Activated naive CD8-positive, alpha-beta T cell treated with anti-CD3 and anti-CD28 coated beads, Interleukin-2, amount 50 U/mL, for 24 hours (primary cell): Measurements from ENCODE around the gene NATD1.

Experiments
- ATAC-seq: fragments of 150-1000 bp; cut with Tn5 transposase; one replicate; pipeline ENCODE4 v1.10.0; 2021
- DNase-seq: peaks from one replicate; pipeline ENCODE4 v3.0.0; 2021
- H3K27ac Mint-ChIP-seq: one replicate; pipeline ENCODE4 v1.8.0; 2021; ENCODE audit warnings: mild to moderate bottlenecking, mixed read lengths
- H3K27me3 Mint-ChIP-seq: one replicate; pipeline ENCODE4 v1.8.0; 2021; ENCODE audit warnings: mixed read lengths
- H3K36me3 Mint-ChIP-seq: one replicate; pipeline ENCODE4 v1.8.0; 2021; ENCODE audit warnings: low read depth, mixed read lengths
- H3K4me1 Mint-ChIP-seq: one replicate; pipeline ENCODE4 v1.8.0; 2021; ENCODE audit warnings: mixed read lengths
- H3K4me3 Mint-ChIP-seq: one replicate; pipeline ENCODE4 v1.8.0; 2021; ENCODE audit warnings: mild to moderate bottlenecking, moderate library complexity, mixed read lengths
- H3K9me3 Mint-ChIP-seq: one replicate; pipeline ENCODE4 v1.8.0; 2021; ENCODE audit warnings: mixed read lengths

NATD1 gene

DNA sequence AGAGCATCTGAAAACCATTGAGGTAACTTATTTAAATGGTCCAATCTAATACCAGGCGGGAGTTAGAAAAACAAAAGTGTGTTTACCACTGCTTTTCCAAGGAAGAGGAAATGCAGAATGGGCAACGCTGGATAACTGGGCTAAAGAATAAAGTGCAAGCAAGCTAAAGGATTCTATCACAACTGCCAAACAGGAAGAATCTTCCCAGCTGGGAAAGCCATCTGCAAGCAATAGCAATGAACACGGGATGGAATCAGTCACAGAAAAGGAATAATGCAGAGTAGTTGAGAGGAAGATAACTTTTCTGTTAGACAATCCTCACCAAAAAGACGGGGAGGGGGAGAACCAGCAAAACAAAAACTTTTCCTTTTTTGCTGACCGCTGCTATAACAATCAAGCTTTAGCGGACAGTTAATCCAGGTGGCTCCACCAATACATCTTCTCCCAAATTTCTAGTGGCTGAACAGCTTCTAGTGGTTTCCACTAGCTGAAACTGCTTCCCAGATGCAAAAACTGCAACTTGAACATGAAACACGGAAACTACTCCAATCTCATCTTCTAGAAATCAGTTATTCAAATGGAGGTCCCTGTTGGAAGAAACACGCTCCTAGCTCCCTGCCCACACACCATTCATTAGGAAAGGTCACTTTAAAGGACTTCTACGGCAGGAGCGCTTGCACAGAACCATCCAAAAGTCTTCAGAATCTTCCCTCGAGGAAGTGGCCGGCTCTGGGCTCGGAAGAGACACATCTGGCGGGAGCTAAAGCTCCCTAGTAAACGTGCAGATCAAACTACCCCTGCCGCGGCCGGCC, 40.2 kb downstream of the NATD1 start:
- Mint-ChIP-seq H3K9me3 (no peaks in the 10 kb centered on the region), H3K36me3 (peaks cover 23% of the 10 kb centered on the region), H3K27ac (peak overlapping the region; percentile 87), H3K4me1 (peaks cover 60% of the 10 kb centered on the region), H3K4me3 (peak overlapping the region; percentile 93), H3K27me3 (no peaks in the 10 kb centered on the region)
- DNase-seq (no peak), ATAC-seq (no peak)

DNA sequence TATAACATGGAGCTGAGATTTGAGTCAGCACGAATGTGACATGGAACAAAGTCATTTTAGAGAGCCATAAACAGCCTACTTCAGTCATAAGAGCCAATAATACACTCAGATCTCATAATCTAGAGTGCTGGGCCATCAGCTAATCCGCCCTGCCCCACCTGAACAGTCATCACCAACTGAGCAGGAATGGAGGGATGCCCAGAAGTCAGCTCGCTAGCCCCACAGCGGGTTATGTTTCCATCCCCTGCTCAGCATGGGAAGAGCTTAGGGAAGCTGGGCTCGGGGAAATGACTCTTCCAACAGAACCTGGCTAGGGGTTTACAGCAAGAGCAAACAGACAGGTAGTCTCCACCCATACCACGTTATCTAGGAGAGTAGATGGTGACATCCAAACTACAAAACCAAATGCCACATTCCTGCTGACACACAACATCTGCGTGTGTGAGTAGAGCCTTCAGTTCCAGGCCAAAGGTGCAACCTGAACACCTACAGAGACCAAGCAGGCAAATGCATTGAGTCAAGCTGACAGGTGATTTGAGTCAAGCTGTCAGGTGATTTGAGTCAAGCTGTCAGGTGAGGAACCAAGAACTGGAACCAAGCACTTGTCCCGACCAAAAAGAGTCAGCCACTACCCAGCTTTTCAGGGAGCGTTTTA, 41.3 kb downstream of the NATD1 start:
- Mint-ChIP-seq H3K4me1 (peaks cover 49% of the 10 kb centered on the region), H3K27me3 (no peaks in the 10 kb centered on the region), H3K4me3 (peak overlapping the region; percentile 93), H3K27ac (no peak overlapping the region), H3K9me3 (no peaks in the 10 kb centered on the region), H3K36me3 (peaks cover 19% of the 10 kb centered on the region)
- ATAC-seq, result no peak
- DNase-seq, result no peak

- H3K4me1 Mint-ChIP-seq, result peaks cover 38% of the 10 kb centered on the region
- ATAC-seq (no peak), DNase-seq (no peak)
- H3K27me3 Mint-ChIP-seq, result no peaks in the 10 kb centered on the region
- H3K4me3 Mint-ChIP-seq, result no peak overlapping the region
- H3K36me3 Mint-ChIP-seq, result peaks cover 19% of the 10 kb centered on the region
- no peak overlapping the region for H3K27ac Mint-ChIP-seq
- no peaks in the 10 kb centered on the region for H3K9me3 Mint-ChIP-seq
Observed at GRCh38 chr17:21210411-21211076, 42.7 kb downstream of the NATD1 start.

DNA sequence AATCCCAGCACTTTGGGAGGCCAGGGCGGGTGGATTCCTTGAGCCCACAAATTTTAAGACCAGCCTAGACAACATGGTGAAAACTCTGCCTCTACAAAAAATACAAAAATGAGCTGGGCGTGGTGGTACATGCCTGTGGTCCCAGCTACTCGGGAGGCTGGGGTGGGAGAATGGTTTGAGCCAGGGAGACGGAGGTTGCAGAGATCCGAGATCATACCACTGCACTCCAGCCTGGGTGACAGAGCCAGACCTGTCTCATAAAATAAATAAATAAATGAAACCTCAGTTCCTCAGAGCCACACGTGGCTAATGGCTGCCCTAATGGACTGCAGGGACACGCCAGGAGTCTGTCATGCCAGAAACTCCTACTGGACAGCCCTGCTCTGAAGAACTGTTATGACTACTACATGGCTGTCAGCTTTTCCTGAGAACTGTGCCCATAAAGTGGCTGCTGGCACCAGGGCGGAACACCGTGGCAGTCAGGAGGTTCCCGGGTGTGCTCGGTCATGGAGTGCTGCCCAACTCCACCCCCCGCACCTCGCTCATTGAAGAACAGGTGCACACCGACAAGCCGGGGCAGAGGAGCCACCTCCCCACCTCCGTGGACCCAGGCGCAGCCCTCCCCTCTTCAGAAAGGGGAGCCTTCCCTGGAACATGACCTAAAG, 43.6 kb downstream of the NATD1 start:
- Mint-ChIP-seq H3K4me1 (peaks cover 33% of the 10 kb centered on the region), H3K9me3 (no peaks in the 10 kb centered on the region)

GRCh38 chr17:21208352-21208751, 44.9 kb downstream of the NATD1 start:
- H3K27ac Mint-ChIP-seq, result no peak overlapping the region
- H3K4me3 Mint-ChIP-seq, result no peak overlapping the region
- H3K4me1 Mint-ChIP-seq, result peaks cover 35% of the 10 kb centered on the region
- H3K27me3 Mint-ChIP-seq, result no peaks in the 10 kb centered on the region
- DNase-seq (no peak), ATAC-seq (no peak)
- no peaks in the 10 kb centered on the region for H3K9me3 Mint-ChIP-seq
- peaks cover 19% of the 10 kb centered on the region for H3K36me3 Mint-ChIP-seq

More for the DNA sequence above, 43.6 kb downstream of the NATD1 start:
- DNase-seq, result no peak
- ATAC-seq, result no peak
- Mint-ChIP-seq H3K27ac (no peak overlapping the region), H3K27me3 (no peaks in the 10 kb centered on the region), H3K4me3 (no peak overlapping the region), H3K36me3 (peaks cover 19% of the 10 kb centered on the region)

GRCh38 chr17:21204935-21205334, 48.3 kb downstream of the NATD1 start:
- H3K27ac Mint-ChIP-seq, result peak overlapping the region; percentile 64
- H3K36me3 Mint-ChIP-seq, result peaks cover 9% of the 10 kb centered on the region
- ATAC-seq (peak; percentile 17), DNase-seq (no peak)
- no peaks in the 10 kb centered on the region for H3K9me3 Mint-ChIP-seq
- no peak overlapping the region for H3K4me3 Mint-ChIP-seq
- H3K27me3 Mint-ChIP-seq, result no peaks in the 10 kb centered on the region
- peaks cover 15% of the 10 kb centered on the region for H3K4me1 Mint-ChIP-seq

DNA sequence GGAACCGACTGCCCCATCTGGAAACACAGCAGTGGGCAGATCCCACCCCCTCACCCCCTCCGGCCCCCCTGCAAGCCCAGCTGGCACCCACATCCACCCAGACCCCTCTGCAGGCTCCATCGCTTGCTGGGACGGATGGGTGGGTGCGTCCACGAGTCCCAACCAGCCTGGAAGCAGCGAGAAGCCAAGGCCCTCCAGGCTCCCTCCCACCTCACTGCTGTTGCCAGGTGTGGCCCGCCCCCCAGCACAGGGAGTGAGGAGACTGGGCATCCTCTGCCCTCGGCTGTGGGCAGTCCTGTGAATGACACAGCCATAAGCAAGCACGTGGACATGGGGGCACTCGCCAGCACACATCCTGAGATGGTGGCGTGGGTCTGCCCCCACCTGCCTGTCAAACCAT, 50.7 kb downstream of the NATD1 start:
- H3K36me3 Mint-ChIP-seq, result peaks cover 13% of the 10 kb centered on the region
- H3K27me3 Mint-ChIP-seq, result no peaks in the 10 kb centered on the region
- no peak overlapping the region for H3K4me3 Mint-ChIP-seq
- DNase-seq (no peak), ATAC-seq (no peak)
- H3K27ac Mint-ChIP-seq, result no peak overlapping the region
- peaks cover 16% of the 10 kb centered on the region for H3K4me1 Mint-ChIP-seq
- H3K9me3 Mint-ChIP-seq, result no peaks in the 10 kb centered on the region

GRCh38 chr17:21201874-21202273, 51.3 kb downstream of the NATD1 start:
- peaks cover 15% of the 10 kb centered on the region for H3K4me1 Mint-ChIP-seq
- ATAC-seq, result no peak
- no peaks in the 10 kb centered on the region for H3K9me3 Mint-ChIP-seq
- DNase-seq, result no peak
- H3K4me3 Mint-ChIP-seq, result no peak overlapping the region
- no peak overlapping the region for H3K27ac Mint-ChIP-seq
- H3K27me3 Mint-ChIP-seq, result no peaks in the 10 kb centered on the region
- peaks cover 19% of the 10 kb centered on the region for H3K36me3 Mint-ChIP-seq

DNA sequence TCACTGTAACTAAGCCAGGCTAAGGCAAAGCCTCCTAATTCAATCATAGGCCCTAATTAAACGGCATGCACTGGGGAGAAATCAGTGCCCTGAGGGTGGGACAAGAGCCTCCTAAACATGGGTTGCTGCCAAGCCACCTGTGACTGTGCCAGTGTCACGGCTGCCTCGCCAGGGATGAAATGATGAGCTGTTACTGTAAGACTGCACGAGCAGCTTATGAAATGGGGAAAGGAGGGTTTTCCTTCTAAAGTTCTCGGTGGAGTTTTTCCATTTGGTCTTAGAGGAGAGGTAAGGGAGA, 52.0 kb downstream of the NATD1 start:
- no peak overlapping the region for H3K4me3 Mint-ChIP-seq
- H3K27me3 Mint-ChIP-seq, result no peaks in the 10 kb centered on the region
- peaks cover 24% of the 10 kb centered on the region for H3K36me3 Mint-ChIP-seq
- DNase-seq, result no peak
- no peaks in the 10 kb centered on the region for H3K9me3 Mint-ChIP-seq
- H3K27ac Mint-ChIP-seq, result peak overlapping the region; percentile 62
- peaks cover 15% of the 10 kb centered on the region for H3K4me1 Mint-ChIP-seq
- ATAC-seq, result no peak

DNA sequence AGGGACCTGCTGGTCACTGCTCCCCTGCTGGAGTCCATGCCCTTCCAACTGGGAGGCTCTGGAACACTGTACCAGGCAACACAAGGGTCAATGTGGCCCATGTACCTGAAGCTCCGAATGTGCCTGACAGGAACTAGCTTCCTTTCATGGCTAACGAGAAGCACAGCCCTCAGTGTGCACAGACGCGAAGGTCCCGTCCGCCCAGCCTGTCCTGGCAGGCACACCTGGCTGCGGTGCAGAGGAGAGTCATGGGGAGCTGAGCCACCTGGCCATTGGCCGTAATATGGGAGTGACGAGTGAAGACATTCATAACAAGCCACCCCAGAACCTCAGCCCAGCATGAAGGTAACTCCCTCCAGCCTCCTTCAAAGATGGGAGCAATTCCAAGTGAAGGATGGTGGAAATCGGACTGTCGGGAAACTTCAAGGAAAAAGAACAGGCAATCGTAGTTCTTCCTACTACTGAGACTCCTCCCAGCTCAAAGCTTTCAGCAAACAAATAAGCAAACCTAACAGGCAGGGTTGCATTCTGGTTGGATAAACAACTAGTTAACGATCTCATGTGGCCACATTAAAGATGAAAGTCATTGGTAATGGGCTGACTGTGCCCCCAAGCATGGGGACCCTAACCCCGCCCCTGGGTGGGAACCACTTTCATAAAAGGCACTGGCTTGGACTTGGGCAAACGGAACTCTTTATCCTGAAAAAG, 52.5 kb downstream of the NATD1 start:
- H3K36me3 Mint-ChIP-seq, result peaks cover 24% of the 10 kb centered on the region
- H3K4me3 Mint-ChIP-seq, result no peak overlapping the region
- no peak for ATAC-seq
- peaks cover 15% of the 10 kb centered on the region for H3K4me1 Mint-ChIP-seq
- H3K27me3 Mint-ChIP-seq, result no peaks in the 10 kb centered on the region
- no peaks in the 10 kb centered on the region for H3K9me3 Mint-ChIP-seq
- no peak for DNase-seq
- H3K27ac Mint-ChIP-seq, result peak overlapping the region; percentile 62

GRCh38 chr17:21199856-21200255, 53.4 kb downstream of the NATD1 start:
- Mint-ChIP-seq H3K36me3 (peaks cover 28% of the 10 kb centered on the region), H3K4me1 (peaks cover 15% of the 10 kb centered on the region), H3K9me3 (no peaks in the 10 kb centered on the region), H3K27me3 (no peaks in the 10 kb centered on the region), H3K4me3 (no peak overlapping the region), H3K27ac (no peak overlapping the region)
- DNase-seq, result no peak
- no peak for ATAC-seq

- Mint-ChIP-seq H3K4me1 (peaks cover 11% of the 10 kb centered on the region), H3K4me3 (no peak overlapping the region), H3K36me3 (peaks cover 28% of the 10 kb centered on the region), H3K9me3 (no peaks in the 10 kb centered on the region), H3K27ac (no peak overlapping the region), H3K27me3 (no peaks in the 10 kb centered on the region)
- DNase-seq (no peak), ATAC-seq (no peak)
Observed at GRCh38 chr17:21199311-21199710, 53.9 kb downstream of the NATD1 start.

DNA sequence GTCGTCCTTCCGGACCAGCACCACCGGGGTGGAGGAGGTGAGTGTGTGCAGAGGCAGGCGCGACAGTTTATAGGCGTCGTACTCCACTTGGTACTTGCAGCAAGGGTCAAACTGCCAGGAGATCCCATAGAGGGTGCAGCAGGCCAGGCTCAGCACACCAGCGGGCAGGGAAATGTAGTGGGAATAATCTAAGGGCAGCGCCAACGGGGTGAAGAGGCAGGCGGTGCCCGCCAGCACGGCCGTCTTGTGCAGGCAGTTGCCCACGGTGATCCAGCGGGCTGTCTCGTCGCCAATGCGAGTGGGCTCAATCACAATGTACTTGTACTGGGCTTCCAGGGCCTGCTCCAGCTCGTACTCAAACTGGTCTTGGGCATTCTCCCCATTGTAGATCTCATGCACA, 54.8 kb downstream of the NATD1 start:
- H3K9me3 Mint-ChIP-seq, result no peaks in the 10 kb centered on the region
- peaks cover 28% of the 10 kb centered on the region for H3K36me3 Mint-ChIP-seq
- no peaks in the 10 kb centered on the region for H3K27me3 Mint-ChIP-seq
- no peak for ATAC-seq
- no peak for DNase-seq
- H3K4me1 Mint-ChIP-seq, result peaks cover 11% of the 10 kb centered on the region
- no peak overlapping the region for H3K4me3 Mint-ChIP-seq
- H3K27ac Mint-ChIP-seq, result no peak overlapping the region

GRCh38 chr17:21196126-21196525, 57.1 kb downstream of the NATD1 start:
- Mint-ChIP-seq H3K4me1 (peaks cover 15% of the 10 kb centered on the region), H3K4me3 (no peak overlapping the region), H3K27me3 (no peaks in the 10 kb centered on the region), H3K27ac (no peak overlapping the region), H3K36me3 (peaks cover 33% of the 10 kb centered on the region), H3K9me3 (no peaks in the 10 kb centered on the region)
- ATAC-seq, result no peak
- no peak for DNase-seq
